ENCODE results near the gene PTPRT.

The PTPRT gene

DNA sequence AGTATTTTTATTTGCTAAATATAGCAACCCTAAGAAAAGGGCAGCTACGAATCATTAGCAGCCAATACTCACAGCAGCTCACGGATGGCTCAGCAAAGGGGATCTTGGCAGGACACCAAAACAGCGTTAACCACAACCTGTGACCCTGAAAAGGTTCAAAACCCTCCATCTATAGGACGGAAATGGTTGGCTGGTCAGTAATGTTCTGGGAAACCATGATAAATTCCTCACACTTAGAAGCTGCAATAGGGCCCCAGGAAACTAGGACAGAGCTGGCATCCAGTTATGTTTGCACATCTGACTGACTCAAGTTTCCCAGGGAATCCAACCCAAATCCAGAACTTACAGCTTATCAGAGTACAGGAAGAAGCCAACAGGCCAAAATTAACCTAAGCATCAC is 30.9 kb upstream of the PTPRT start:
- Histone ChIP-seq H3K27me3 (ENCODE audit: insufficient read depth, low read length, poor library complexity) (peaks cover 23% of the 10 kb centered on the region), H3K9me3 (ENCODE audit: insufficient read depth, low read length, severe bottlenecking) (no peaks in the 10 kb centered on the region), H3K4me1 (ENCODE audit: insufficient read depth, low read length) (no peaks in the 10 kb centered on the region), H3K9ac (ENCODE audit: low read depth, low read length) (no peak overlapping the region), H3K4me3 (ENCODE audit: low read depth in 1 of 2, low read length in 2 of 2) (no peak overlapping the region), H3K79me2 (ENCODE audit: insufficient read depth, low read length) (no peaks in the 10 kb centered on the region), H2AFZ (ENCODE audit: low read depth, low read length) (no peak overlapping the region), H3K4me2 (ENCODE audit: insufficient read depth, low read length) (no peak overlapping the region), H3K27ac (ENCODE audit: low read length) (no peak overlapping the region), H3K36me3 (ENCODE audit: insufficient read depth, low read length) (no peaks in the 10 kb centered on the region), H4K20me1 (ENCODE audit: insufficient read depth, low read length) (no peaks in the 10 kb centered on the region; the same call in 1 of the 2 replicates)
- TF ChIP-seq EZH2 (IDR thresholded peaks at IDR 0.05; ENCODE audit: borderline replicate concordance, low read depth, low read length, severe bottlenecking), result no peak
- TF ChIP-seq, protein P1, sequence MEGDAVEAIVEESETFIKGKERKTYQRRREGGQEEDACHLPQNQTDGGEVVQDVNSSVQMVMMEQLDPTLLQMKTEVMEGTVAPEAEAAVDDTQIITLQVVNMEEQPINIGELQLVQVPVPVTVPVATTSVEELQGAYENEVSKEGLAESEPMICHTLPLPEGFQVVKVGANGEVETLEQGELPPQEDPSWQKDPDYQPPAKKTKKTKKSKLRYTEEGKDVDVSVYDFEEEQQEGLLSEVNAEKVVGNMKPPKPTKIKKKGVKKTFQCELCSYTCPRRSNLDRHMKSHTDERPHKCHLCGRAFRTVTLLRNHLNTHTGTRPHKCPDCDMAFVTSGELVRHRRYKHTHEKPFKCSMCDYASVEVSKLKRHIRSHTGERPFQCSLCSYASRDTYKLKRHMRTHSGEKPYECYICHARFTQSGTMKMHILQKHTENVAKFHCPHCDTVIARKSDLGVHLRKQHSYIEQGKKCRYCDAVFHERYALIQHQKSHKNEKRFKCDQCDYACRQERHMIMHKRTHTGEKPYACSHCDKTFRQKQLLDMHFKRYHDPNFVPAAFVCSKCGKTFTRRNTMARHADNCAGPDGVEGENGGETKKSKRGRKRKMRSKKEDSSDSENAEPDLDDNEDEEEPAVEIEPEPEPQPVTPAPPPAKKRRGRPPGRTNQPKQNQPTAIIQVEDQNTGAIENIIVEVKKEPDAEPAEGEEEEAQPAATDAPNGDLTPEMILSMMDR (IDR thresholded peaks at IDR 0.05; ENCODE audit: borderline replicate concordance, extremely low read depth, low read length, poor library complexity, severe bottlenecking), result no peak
- ATAC-seq (ENCODE audit: insufficient read depth, low read depth) (no peak), DNase-seq (no peak)

DNA sequence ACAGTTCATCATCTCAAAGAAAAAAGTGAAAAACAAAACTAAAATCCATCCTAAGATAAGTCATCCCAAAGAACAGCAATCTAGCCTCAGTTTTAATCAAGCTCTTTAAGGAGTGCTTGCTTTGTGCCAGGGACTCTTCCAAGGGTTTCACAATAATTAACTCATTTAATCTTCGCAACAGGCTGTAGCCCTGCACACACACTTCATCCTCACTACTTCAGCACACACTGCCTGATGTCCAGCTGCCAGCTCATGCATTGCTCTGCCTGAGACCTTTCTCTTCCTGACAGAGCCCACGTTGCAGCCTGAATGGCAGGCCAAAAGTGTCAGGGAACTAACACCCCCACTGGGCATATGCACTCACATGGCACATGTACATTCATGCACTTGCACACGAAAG is 21.2 kb upstream of the PTPRT start:
- Histone ChIP-seq H3K27ac (ENCODE audit: low read length) (no peak overlapping the region), H3K9me3 (ENCODE audit: insufficient read depth, low read length, severe bottlenecking) (no peaks in the 10 kb centered on the region), H3K4me2 (ENCODE audit: insufficient read depth, low read length) (no peak overlapping the region), H2AFZ (ENCODE audit: low read depth, low read length) (no peak overlapping the region), H3K36me3 (ENCODE audit: insufficient read depth, low read length) (no peaks in the 10 kb centered on the region), H3K4me1 (ENCODE audit: insufficient read depth, low read length) (no peaks in the 10 kb centered on the region), H3K4me3 (ENCODE audit: low read depth in 1 of 2, low read length in 2 of 2) (no peak overlapping the region), H3K9ac (ENCODE audit: low read depth, low read length) (no peak overlapping the region), H3K27me3 (ENCODE audit: insufficient read depth, low read length, poor library complexity) (peaks cover 15% of the 10 kb centered on the region), H4K20me1 (ENCODE audit: insufficient read depth, low read length) (no peaks in the 10 kb centered on the region), H3K79me2 (ENCODE audit: insufficient read depth, low read length) (no peaks in the 10 kb centered on the region)
- no peak for DNase-seq
- no peak for TF ChIP-seq EZH2 (IDR thresholded peaks at IDR 0.05; ENCODE audit: borderline replicate concordance, low read depth, low read length, severe bottlenecking)
- TF ChIP-seq, protein P1 (IDR thresholded peaks at IDR 0.05; ENCODE audit: borderline replicate concordance, extremely low read depth, low read length, poor library complexity, severe bottlenecking), result no peak
- ATAC-seq (ENCODE audit: insufficient read depth, low read depth), result no peak

DNA sequence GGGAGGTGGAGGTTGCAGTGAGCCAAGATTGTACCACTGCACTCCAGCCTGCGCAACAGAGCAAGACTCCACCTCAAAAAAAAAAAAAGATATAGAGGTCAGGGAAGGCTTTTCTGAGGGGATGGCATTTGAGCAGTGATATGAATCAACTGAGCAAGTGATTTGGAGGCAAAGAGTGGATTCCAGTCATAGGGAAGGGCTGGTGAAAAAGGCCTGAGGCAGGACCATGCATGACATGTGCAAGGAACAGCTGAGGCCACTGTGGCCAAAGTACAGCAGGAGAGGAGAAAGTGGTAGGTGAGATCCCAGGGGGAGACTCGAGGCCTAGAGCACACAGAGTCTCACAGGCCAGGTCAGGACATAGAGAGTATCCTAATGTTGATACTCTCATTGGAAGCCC is 20.1 kb upstream of the PTPRT start:
- Histone ChIP-seq H4K20me1 (ENCODE audit: insufficient read depth, low read length) (no peaks in the 10 kb centered on the region), H2AFZ (ENCODE audit: low read depth, low read length) (no peak overlapping the region), H3K27ac (ENCODE audit: low read length) (no peak overlapping the region), H3K4me1 (ENCODE audit: insufficient read depth, low read length) (no peaks in the 10 kb centered on the region), H3K79me2 (ENCODE audit: insufficient read depth, low read length) (no peaks in the 10 kb centered on the region), H3K4me3 (ENCODE audit: low read depth in 1 of 2, low read length in 2 of 2) (no peak overlapping the region), H3K9me3 (ENCODE audit: insufficient read depth, low read length, severe bottlenecking) (no peaks in the 10 kb centered on the region), H3K36me3 (ENCODE audit: insufficient read depth, low read length) (no peaks in the 10 kb centered on the region), H3K27me3 (ENCODE audit: insufficient read depth, low read length, poor library complexity) (peaks cover 10% of the 10 kb centered on the region), H3K9ac (ENCODE audit: low read depth, low read length) (no peak overlapping the region), H3K4me2 (ENCODE audit: insufficient read depth, low read length) (no peak overlapping the region)
- no peak for DNase-seq
- TF ChIP-seq EZH2 (IDR thresholded peaks at IDR 0.05; ENCODE audit: borderline replicate concordance, low read depth, low read length, severe bottlenecking), result no peak
- TF ChIP-seq, protein P1 (IDR thresholded peaks at IDR 0.05; ENCODE audit: borderline replicate concordance, extremely low read depth, low read length, poor library complexity, severe bottlenecking), result no peak
- no peak for ATAC-seq (ENCODE audit: insufficient read depth, low read depth)

DNA sequence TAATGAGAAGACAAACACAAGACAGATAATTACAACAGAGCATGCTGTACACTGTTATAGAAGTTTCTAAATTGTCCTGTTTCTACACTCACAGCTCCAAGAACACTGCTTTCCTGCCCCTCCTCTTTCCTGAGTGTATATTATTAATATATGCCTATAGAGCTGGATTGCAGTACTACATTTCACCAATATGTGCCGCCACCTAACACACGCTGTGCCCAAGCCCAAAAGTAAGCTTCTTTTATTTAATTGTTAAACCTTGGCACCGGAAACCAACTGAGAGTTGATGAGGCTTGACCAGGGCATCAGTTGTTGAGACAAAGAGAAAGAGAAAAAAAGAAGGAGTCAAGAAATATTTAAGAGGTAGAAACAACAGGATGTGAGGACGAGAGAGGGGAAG is 16.0 kb upstream of the PTPRT start:
- Histone ChIP-seq H4K20me1 (ENCODE audit: insufficient read depth, low read length) (no peaks in the 10 kb centered on the region), H3K9ac (ENCODE audit: low read depth, low read length) (no peak overlapping the region), H3K79me2 (ENCODE audit: insufficient read depth, low read length) (no peaks in the 10 kb centered on the region), H3K9me3 (ENCODE audit: insufficient read depth, low read length, severe bottlenecking) (no peaks in the 10 kb centered on the region), H3K27me3 (ENCODE audit: insufficient read depth, low read length, poor library complexity) (peaks cover 3% of the 10 kb centered on the region), H2AFZ (ENCODE audit: low read depth, low read length) (no peak overlapping the region), H3K27ac (ENCODE audit: low read length) (no peak overlapping the region), H3K4me2 (ENCODE audit: insufficient read depth, low read length) (no peak overlapping the region), H3K36me3 (ENCODE audit: insufficient read depth, low read length) (no peaks in the 10 kb centered on the region), H3K4me1 (ENCODE audit: insufficient read depth, low read length) (no peaks in the 10 kb centered on the region), H3K4me3 (ENCODE audit: low read depth in 1 of 2, low read length in 2 of 2) (no peak overlapping the region)
- TF ChIP-seq, protein P1 (IDR thresholded peaks at IDR 0.05; ENCODE audit: borderline replicate concordance, extremely low read depth, low read length, poor library complexity, severe bottlenecking), result peak; percentile 45
- TF ChIP-seq EZH2 (IDR thresholded peaks at IDR 0.05; ENCODE audit: borderline replicate concordance, low read depth, low read length, severe bottlenecking), result no peak
- ATAC-seq (ENCODE audit: insufficient read depth, low read depth), result no peak
- DNase-seq, result no peak
